HG02763 (cell line): ENCODE results near the gene GMPPB.

Experiments
- ATAC-seq: cut with Tn5 transposase; IDR thresholded peaks from one replicate; pipeline ENCODE4 v1.9.1; 2021; ENCODE audit warnings: mild to moderate bottlenecking, moderate library complexity; ENCODE audit not compliant: unreplicated experiment

Gene GMPPB

GRCh38 chr3:49729966-49730609, 6.3 kb upstream of the GMPPB start:
- no peak for ATAC-seq

GRCh38 chr3:49727924-49728361, 4.2 kb upstream of the GMPPB start:
- ATAC-seq: no peak

- ATAC-seq: no peak
Observed at GRCh38 chr3:49727154-49727923, 3.6 kb upstream of the GMPPB start.

- ATAC-seq: no peak
Observed at GRCh38 chr3:49725906-49726681, 2.3 kb upstream of the GMPPB start.

- ATAC-seq: no peak
Observed at GRCh38 chr3:49724586-49724985, 835 bp upstream of the GMPPB start.

GRCh38 chr3:49723296-49723627, 489 bp downstream of the GMPPB start:
- no peak for ATAC-seq

- ATAC-seq: no peak
Observed at GRCh38 chr3:49722896-49723295, 855 bp downstream of the GMPPB start.

GRCh38 chr3:49721896-49722781, 1.6 kb downstream of the GMPPB start:
- ATAC-seq: no peak

- no peak for ATAC-seq
Observed at GRCh38 chr3:49721596-49721895, 2.2 kb downstream of the GMPPB start.

- ATAC-seq: no peak
Observed at GRCh38 chr3:49720855-49721595, 2.7 kb downstream of the GMPPB start.

- peak; percentile 39 for ATAC-seq
Observed at GRCh38 chr3:49719214-49719884, 4.4 kb downstream of the GMPPB start, which contains the start of gene AMIGO3. TSS of gene AMIGO3 (minus strand) at chr3:49719684. CDS start at chr3:49719465, 219 bp downstream.

GRCh38 chr3:49718858-49719213, 4.9 kb downstream of the GMPPB start:
- ATAC-seq: no peak

- no peak for ATAC-seq
Observed at GRCh38 chr3:49717959-49718857, 5.5 kb downstream of the GMPPB start.

- ATAC-seq: no peak
Observed at GRCh38 chr3:49717211-49717958, 6.4 kb downstream of the GMPPB start.

GRCh38 chr3:49716691-49717210, 7.0 kb downstream of the GMPPB start:
- ATAC-seq: no peak

- ATAC-seq: no peak
Observed at GRCh38 chr3:49716169-49716568, 7.6 kb downstream of the GMPPB start.

GRCh38 chr3:49715611-49716121, 8.1 kb downstream of the GMPPB start:
- ATAC-seq: no peak
